ENCODE measurements around the gene HMGXB3.
"Not testable (repeated sequence)": the region's sequence is repeated elsewhere in the genome, so short reads cannot be mapped to it uniquely, and the experiment has no call there.

HMGXB3 gene

DNA sequence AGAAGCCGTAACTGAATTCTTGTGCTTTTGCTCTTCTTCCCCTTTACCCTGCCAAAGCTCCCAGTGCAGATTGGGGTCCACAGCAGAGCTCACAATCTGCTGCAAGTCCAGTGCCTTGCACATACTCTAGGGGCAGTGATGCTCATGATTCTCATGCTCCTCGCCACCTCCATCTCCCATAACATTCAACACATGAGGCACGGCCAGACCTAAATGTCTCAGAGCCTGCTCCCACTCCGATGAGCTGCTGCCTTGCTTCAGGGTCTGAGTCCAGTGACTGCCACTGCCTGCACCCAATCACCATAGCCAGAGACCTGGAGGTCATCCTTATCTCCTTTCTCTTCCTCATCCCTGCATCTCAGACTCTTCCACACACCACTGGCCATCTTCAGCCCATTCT, 75.3 kb downstream of the HMGXB3 start:
- Mint-ChIP-seq H3K27ac (no peak overlapping the region), H3K27me3 (no peaks in the 10 kb centered on the region)
- DNase-seq, result no peak

GRCh38 chr5:150077060-150077459, 76.5 kb downstream of the HMGXB3 start:
- no peaks in the 10 kb centered on the region for H3K9me3 Mint-ChIP-seq
- peaks cover 10% of the 10 kb centered on the region for H3K4me1 Mint-ChIP-seq
- H3K4me3 Mint-ChIP-seq, result no peak overlapping the region
- no peak overlapping the region for H3K27ac Mint-ChIP-seq
- ATAC-seq (no peak), DNase-seq (no peak)
- H3K27me3 Mint-ChIP-seq, result peaks cover 3% of the 10 kb centered on the region

More for the DNA sequence above, 75.3 kb downstream of the HMGXB3 start:
- Mint-ChIP-seq H3K4me3 (no peak overlapping the region), H3K4me1 (no peaks in the 10 kb centered on the region), H3K9me3 (no peaks in the 10 kb centered on the region)
- ATAC-seq, result no peak

- H3K27me3 Mint-ChIP-seq, result peaks cover 14% of the 10 kb centered on the region
- no peaks in the 10 kb centered on the region for H3K9me3 Mint-ChIP-seq
- H3K27ac Mint-ChIP-seq, result no peak overlapping the region
- H3K4me1 Mint-ChIP-seq, result peaks cover 22% of the 10 kb centered on the region
- H3K4me3 Mint-ChIP-seq, result no peak overlapping the region
- DNase-seq (no peak), ATAC-seq (no peak)
Measured at GRCh38 chr5:150077996-150078801, 77.7 kb downstream of the HMGXB3 start.

DNA sequence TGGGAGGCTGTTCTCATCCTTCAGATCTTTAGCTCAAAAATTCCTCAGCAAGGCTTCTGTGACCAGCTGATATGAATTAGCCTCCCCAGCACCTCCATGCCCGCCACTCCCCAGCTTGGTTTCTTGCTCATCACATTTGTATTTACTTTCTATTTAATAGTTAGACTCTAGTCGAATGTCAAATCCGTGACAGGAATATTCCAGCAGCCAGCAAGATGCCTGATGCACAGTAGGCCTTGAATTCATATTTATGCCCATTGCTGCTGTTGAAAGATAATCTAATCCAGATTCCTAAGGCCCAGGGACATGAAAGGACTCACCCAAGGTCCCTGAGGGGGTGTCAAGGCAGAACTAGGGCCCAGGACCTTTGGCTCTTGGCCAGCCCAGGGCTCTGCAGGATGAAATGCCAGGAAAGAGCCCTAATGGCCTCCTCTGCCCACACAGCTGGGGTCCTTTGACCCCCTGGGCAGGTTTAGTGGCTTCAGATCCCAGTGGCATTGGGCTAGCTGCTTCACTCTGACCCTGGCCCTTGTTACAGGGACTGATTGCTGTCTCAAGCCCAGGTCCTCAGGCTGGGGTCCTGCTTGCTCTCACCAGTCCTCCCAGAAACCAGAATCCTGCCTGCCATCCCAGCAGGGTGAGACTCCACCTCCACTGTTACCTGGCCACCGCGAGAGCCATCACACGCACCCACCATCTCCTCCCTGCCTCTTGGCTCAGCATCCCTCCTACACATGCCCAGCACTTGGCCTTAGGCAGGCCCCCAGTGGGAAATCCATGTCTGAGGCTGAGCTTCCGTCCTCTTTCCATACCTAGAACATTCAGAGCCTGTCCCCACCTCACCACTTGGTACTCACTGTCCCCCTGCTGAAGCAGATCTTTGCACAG, 78.5 kb downstream of the HMGXB3 start:
- Mint-ChIP-seq H3K4me1 (peaks cover 26% of the 10 kb centered on the region), H3K9me3 (no peaks in the 10 kb centered on the region), H3K27me3 (peaks cover 22% of the 10 kb centered on the region), H3K4me3 (no peak overlapping the region), H3K27ac (peak overlapping the region in 1 of 2 donors; percentile 38)
- DNase-seq (no peak), ATAC-seq (no peak)

GRCh38 chr5:150079909-150080461, 79.4 kb downstream of the HMGXB3 start:
- no peak overlapping the region for H3K4me3 Mint-ChIP-seq
- DNase-seq (no peak), ATAC-seq (no peak)
- peaks cover 24% of the 10 kb centered on the region for H3K27me3 Mint-ChIP-seq
- no peaks in the 10 kb centered on the region for H3K9me3 Mint-ChIP-seq
- H3K4me1 Mint-ChIP-seq, result peaks cover 26% of the 10 kb centered on the region
- H3K27ac Mint-ChIP-seq, result no peak overlapping the region

DNA sequence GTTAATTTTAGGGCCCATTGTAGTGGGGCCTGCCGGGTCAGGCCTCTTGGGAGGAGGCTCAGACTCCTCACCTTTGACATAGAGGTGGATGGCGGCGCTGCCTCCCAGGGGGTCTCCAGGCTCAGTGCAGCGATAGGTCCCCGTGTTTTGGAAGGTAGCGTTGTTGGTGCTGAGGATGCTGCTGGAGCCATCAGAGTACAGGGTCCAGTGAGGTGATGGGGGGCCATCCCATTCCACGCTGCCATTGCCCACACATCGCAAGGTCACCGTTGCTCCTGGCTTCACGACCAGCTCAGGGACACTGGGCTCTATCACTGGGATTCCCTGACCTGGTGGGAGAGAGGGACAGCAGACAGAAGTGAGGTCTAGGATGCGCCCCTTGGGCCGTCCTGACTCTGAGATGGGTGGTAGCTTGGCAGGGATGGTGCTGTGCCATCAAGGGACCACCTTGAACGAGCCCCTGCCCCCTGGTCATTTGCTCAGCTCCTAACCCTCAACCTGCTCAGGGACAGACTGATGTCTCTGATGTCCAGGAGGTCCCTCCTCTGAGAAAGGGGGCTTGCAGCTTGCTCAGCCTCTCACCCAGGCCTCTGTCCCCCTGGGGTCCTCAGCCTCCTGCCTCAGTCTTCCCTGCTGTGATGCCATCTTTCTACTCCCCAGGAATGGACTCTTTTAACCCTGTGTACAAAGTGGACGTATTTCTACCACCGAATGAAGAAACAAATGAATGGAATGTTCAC, 80.3 kb downstream of the HMGXB3 start:
- H3K4me1 Mint-ChIP-seq, result peaks cover 26% of the 10 kb centered on the region
- H3K27ac Mint-ChIP-seq, result no peak overlapping the region
- no peaks in the 10 kb centered on the region for H3K9me3 Mint-ChIP-seq
- DNase-seq (no peak), ATAC-seq (no peak)
- H3K4me3 Mint-ChIP-seq, result no peak overlapping the region
- H3K27me3 Mint-ChIP-seq, result peaks cover 33% of the 10 kb centered on the region

- DNase-seq, result no peak
- ATAC-seq, result peak; percentile 40
- H3K9me3 Mint-ChIP-seq, result no peaks in the 10 kb centered on the region
- H3K4me3 Mint-ChIP-seq, result peak overlapping the region in 1 of 2 donors; percentile 50
- no peak overlapping the region for H3K27ac Mint-ChIP-seq
- peaks cover 26% of the 10 kb centered on the region for H3K4me1 Mint-ChIP-seq
- peaks cover 38% of the 10 kb centered on the region for H3K27me3 Mint-ChIP-seq
Measured at GRCh38 chr5:150081541-150082283, 81.2 kb downstream of the HMGXB3 start.

GRCh38 chr5:150082374-150082773, 81.8 kb downstream of the HMGXB3 start:
- no peaks in the 10 kb centered on the region for H3K9me3 Mint-ChIP-seq
- no peak overlapping the region for H3K27ac Mint-ChIP-seq
- H3K4me3 Mint-ChIP-seq, result peak overlapping the region in 1 of 2 donors; percentile 50
- ATAC-seq (peak; percentile 33), DNase-seq (no peak)
- peaks cover 41% of the 10 kb centered on the region for H3K27me3 Mint-ChIP-seq
- H3K4me1 Mint-ChIP-seq, result peaks cover 26% of the 10 kb centered on the region

DNA sequence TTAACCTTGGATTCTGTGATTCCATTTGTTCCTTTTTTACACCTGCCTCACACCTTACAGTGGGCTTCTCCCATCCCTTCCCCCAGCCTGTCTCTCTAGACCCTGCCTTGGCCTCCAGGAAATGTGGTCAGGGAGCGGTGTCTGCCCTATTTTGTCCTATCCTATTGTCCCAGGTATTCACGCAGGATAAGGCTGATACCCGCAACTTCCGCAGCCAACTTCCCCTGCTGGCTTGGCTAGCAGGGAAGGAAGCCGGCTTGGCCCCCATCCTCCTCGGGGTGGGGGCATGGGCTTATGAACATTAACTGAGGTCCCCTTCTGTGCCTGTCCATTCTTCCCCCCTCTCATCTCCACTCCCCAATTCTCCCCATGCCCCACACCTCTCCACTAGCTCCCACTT, 82.3 kb downstream of the HMGXB3 start:
- Mint-ChIP-seq H3K27ac (no peak overlapping the region), H3K4me3 (no peak overlapping the region), H3K4me1 (peaks cover 26% of the 10 kb centered on the region), H3K9me3 (no peaks in the 10 kb centered on the region), H3K27me3 (peaks cover 46% of the 10 kb centered on the region)
- DNase-seq (no peak), ATAC-seq (no peak)

- H3K9me3 Mint-ChIP-seq, ATAC-seq, H3K4me3 Mint-ChIP-seq, DNase-seq, H3K27ac Mint-ChIP-seq: not testable (repeated sequence)
- Mint-ChIP-seq H3K27me3 (peaks cover 63% of the 10 kb centered on the region), H3K4me1 (peaks cover 26% of the 10 kb centered on the region)
Measured at GRCh38 chr5:150084754-150085153, 84.2 kb downstream of the HMGXB3 start.

DNA sequence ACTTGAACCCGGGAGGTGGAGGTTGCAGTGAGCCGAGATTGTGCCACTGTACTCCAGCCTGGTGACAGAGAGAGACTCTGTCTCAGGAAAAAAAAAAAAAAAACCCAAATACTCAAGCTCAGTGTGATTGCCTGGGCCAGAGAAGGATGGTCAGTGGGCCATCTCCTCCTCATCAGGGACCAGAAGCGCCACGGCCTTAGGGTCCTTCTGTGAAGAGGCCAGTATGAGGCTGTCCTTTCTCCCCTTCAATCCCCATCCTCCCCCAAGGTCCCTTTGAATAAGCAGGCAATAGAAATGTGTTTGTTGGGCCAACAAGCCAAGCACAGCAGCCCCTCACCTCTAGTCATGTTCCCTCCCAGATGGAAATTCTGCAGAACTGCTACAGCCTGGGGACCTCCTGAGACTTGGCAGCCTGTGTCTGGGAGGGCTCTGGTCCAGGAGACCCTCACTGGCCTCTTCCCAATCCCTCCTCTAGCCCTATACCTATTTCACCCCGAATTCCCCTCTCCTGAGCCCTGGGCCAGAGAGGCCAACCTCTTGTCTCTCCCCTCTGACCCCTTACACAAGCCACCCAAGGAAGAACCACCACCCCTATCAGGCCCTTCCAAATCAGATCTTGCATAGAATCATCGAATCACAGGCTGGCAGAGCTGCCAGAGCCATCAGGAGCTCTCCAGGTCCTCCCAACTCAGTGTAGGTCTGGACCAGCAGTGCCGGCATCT, 84.8 kb downstream of the HMGXB3 start:
- Mint-ChIP-seq H3K27ac (no peak overlapping the region), H3K4me1 (peaks cover 26% of the 10 kb centered on the region), H3K9me3 (no peaks in the 10 kb centered on the region), H3K27me3 (peaks cover 63% of the 10 kb centered on the region), H3K4me3 (no peak overlapping the region)
- DNase-seq (no peak), ATAC-seq (no peak)

GRCh38 chr5:150085950-150086715, 85.6 kb downstream of the HMGXB3 start, which contains the start of gene CSF1R:
CSF1R (minus strand) TSS chr5:150086554; CDS start chr5:150086427, 127 bp downstream.
- ATAC-seq, result no peak
- Mint-ChIP-seq H3K4me1 (peaks cover 25% of the 10 kb centered on the region), H3K27me3 (peaks cover 67% of the 10 kb centered on the region), H3K4me3 (no peak within 1 kb of the TSS), H3K9me3 (no peaks in the 10 kb centered on the region), H3K27ac (no peak within 1 kb of the TSS)
- no peak for DNase-seq

DNA sequence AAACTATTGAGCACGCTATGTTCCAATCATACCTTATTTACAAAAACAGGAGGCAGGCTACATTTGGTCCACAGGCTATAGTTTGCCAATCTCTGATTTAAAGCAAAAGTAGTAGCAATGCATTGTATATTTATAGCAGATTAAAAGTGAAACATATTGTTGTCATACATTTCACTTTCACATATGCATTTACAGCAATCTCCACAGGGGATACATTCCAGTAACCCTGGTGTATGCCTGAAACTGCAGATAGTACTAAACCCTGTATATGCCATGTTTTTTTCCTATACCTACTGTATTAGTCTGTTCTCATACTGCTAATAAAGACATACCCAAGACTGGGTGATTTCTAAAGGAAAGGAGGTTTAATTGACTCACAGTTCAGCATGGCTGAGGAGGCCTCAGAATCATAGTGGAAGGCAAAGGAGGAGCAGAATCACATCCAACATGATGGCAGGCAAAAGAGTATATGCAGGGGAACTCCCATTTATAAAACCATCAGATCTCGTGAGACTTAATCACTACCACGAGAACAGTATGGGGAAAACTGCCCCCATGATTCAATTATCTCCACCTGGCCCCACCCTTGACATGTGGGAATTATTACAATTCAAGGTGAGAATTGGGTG, 91.7 kb downstream of the HMGXB3 start:
- peaks cover 6% of the 10 kb centered on the region for H3K4me1 Mint-ChIP-seq
- H3K27ac Mint-ChIP-seq, result no peak overlapping the region
- ATAC-seq, result peak; percentile 58
- no peaks in the 10 kb centered on the region for H3K9me3 Mint-ChIP-seq
- H3K4me3 Mint-ChIP-seq, result no peak overlapping the region
- DNase-seq, result no peak
- H3K27me3 Mint-ChIP-seq, result peaks cover 58% of the 10 kb centered on the region
